AG04449 (cell line): ENCODE measurements around the gene SH3RF1.

Experiments
- CTCF ChIA-PET: fragments of 350-600 bp; formaldehyde crosslinking; extraction: SDS; loops from one replicate; lab custom pipeline; 2021; ENCODE audit warnings: antibody characterized with exemption; lab: Yijun Ruan, JAX
- POLR2A ChIA-PET: fragments of 400-600, 350-600 bp; formaldehyde crosslinking; extraction: SDS; loops from one replicate; lab custom pipeline; 2020; ENCODE audit warnings: antibody characterized with exemption, inconsistent platforms; lab: Yijun Ruan, JAX
- DNase-seq: peaks from one replicate; pipeline ENCODE4 v3.0.0-alpha.2; 2010; ENCODE audit warnings: low read depth, low spot score
- H3K4me3 ChIP-seq: 2 replicates; pipeline ENCODE4 v1.5.1; 2011; ENCODE audit warnings: low read depth, mild to moderate bottlenecking, control low read depth, low read length
- CTCF ChIP-seq: IDR thresholded peaks from one replicate; pipeline ENCODE4 v1.5.1; 2011; ENCODE audit warnings: mild to moderate bottlenecking, moderate library complexity, low read length, control low read depth, inconsistent platforms; ENCODE audit not compliant: insufficient read depth; ENCODE audit errors: missing control alignments

SH3RF1 gene

GRCh38 chr4:169263791-169264392 lies 6.9 kb downstream of the SH3RF1 start:
- ChIA-PET CTCF (interaction anchor here (1.7 kb wide), 1 partner anchor 9 kb away, joined by 4 read pairs; no protein-coding TSS in a partner anchor), POLR2A (no interaction called here)
- no peak for DNase-seq
- H3K4me3 ChIP-seq, result no peak overlapping the region
- no peak for TF ChIP-seq CTCF

DNA sequence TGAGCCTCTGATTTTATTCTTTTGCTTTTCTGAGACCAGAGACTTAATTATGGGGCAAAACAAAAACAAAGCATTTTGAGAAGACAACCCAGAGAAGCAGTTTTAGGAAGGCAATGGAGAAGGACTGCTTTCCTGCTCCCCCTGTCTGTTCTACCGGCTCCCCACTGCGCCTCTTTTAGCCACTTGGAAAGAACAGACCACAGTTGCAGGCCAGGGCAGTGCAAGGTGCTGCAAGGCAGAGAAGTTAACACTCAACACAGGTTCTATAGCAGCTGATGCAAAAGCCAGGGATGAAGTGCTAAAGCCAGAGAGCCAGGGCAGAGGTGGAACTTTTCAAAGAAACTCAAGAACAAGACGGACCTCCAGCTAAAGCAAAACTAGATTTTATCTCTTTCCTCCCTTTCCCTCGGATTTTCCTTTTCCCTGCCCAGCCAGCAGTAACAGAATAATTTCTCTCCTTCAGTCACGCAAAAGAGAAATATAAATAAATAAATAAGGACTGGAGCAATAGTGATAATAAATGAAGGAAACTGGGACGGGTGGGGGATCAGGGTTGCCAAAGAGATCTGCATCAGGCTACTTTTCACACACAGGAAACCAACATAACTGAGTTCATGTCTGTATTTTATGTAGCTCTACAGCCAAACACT lies 10.4 kb downstream of the SH3RF1 start:
- H3K4me3 ChIP-seq, result no peak overlapping the region
- POLR2A ChIA-PET, result no interaction called here
- CTCF ChIA-PET, result interaction anchor here (1.4 kb wide), 1 partner anchor 10 kb away, joined by 3 read pairs; no protein-coding TSS in a partner anchor
- no peak for TF ChIP-seq CTCF
- DNase-seq, result no peak

DNA sequence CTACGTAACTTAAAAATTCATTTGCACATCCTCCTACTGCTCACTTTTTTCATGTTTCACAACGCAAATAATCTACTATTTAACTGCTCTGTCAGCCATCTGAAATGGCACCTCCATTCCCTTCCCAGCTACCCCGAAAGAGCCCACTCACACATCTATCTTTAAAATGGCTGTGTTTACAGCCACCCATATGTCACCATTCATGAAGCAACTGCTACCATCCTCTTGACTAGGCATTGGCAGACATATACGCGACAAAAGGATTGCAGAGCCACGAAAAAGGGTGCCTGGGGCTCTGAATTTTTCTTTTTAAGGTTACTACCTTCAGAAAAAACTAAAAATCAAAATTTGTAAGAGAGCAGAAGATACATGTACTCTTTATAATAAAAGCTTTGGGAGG lies 11.5 kb downstream of the SH3RF1 start:
- CTCF ChIA-PET, result interaction anchor here (0.9 to 1.6 kb wide), 3 partner anchors 10 to 259 kb away, joined by 3 to 4 read pairs (median 3); no protein-coding TSS in a partner anchor
- POLR2A ChIA-PET, result interaction anchor here (0.6 to 0.7 kb wide), 2 partner anchors 21 to 109 kb away, joined by 3 read pairs; no protein-coding TSS in a partner anchor

DNA sequence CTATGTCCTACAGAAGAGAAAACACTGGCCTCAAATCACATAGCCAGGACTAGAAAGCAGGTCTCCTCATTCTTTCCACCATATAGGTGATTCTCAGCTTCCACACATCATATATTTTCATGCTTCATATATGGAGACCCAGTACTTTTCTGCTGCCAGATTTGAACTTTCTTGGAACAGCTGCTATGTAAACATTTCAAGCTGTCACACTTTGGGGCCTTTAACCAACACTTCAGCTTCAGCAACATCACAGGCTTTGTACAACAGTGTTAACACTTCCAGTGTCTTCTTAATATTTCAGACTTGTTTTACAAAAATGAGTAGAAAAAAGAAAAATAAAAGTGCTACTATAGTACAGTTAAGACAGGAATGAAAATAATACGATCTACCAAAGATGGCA lies 12.6 kb downstream of the SH3RF1 start:
- ChIA-PET CTCF (interaction anchor here (1.0 kb wide), 1 partner anchor 258 kb away, joined by 3 read pairs; no protein-coding TSS in a partner anchor), POLR2A (no interaction called here)
- no peak for DNase-seq
- H3K4me3 ChIP-seq, result no peak overlapping the region
- no peak for TF ChIP-seq CTCF

More for the DNA sequence above, 11.5 kb downstream of the SH3RF1 start:
- H3K4me3 ChIP-seq, result no peak overlapping the region
- no peak for DNase-seq
- no peak for TF ChIP-seq CTCF

DNA sequence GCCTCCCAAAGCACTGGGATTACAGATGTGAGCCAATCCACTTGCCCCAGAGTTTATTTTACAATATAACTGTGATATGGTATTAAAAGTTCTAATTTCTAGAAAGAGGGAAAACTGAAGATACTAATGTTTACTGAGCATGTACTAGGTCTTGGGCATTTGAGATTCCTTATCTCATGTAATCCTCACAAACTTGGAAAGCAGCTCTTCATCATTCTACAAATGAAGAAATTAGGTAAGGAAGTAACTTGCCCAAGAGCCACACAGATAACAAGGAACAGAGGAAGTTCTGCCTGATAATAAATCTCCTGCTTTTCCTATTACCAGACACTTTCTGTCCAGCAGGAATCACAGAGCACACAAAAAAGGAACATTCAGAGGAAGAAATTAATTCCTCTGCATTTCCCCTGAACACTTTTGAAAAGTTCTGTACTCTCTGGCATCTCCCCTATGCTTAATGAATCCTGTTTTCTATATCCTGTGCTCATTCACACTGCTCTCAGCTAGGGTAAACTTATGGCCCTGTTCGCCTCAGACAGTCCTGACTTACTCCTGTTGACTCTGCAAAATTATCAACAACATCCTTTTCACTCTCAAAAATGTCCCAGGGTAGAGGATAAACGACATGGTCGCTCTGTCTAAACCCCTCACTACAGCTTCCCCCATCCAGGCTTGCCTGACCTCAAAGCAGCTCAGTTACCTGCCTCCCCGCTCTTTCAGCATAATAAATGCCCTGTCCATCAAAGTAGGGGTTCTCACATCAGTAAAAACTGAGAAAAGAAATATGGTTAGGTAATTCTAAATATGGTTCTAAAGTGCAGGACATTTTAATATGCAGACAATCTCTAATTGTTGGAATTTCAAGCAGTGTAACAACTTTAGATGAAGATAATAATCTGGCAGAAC lies 13.6 kb downstream of the SH3RF1 start:
- no peak for TF ChIP-seq CTCF
- CTCF ChIA-PET, result interaction anchor here (1.0 to 1.7 kb wide), 5 partner anchors 10 to 236 kb away, joined by 3 to 9 read pairs (median 4); no protein-coding TSS in a partner anchor
- POLR2A ChIA-PET, result interaction anchor here (0.8 to 1.5 kb wide), 3 partner anchors 13 to 187 kb away, joined by 3 read pairs; no protein-coding TSS in a partner anchor
- DNase-seq, result no peak
- H3K4me3 ChIP-seq, result no peak overlapping the region
